ENCODE data around the gene FAU. TPM values are rescaled to one million over a fixed set of nuclear protein-coding genes. Genes with fewer than 3 reads are reported as not detected.

Gene FAU
- total and polyA plus RNA-seq, 2 of the 13 experiments (the other 11 are each of a cell fraction or from before 2014, with no cell fraction given) = 374 to 869 TPM

- no peak for TF ChIP-seq SNRNP70 (IDR thresholded peaks at IDR 0.05; ENCODE audit: low read depth, low read length)
- TF ChIP-seq SRY (CRISPR knock-in tag; IDR thresholded peaks at IDR 0.05) = 0 out of 2 replicates have a peak, but pooled peaks have one; percentile 5
- no peak for TF ChIP-seq ZNF281 (CRISPR knock-in tag; IDR thresholded peaks at IDR 0.05; ENCODE audit: borderline replicate concordance)
- 0 out of 2 replicates have a peak, but pooled peaks have one; percentile 10 for TF ChIP-seq ZNF296 (CRISPR knock-in tag; conservative IDR thresholded peaks at IDR 0.05)
- TF ChIP-seq MED1 (CRISPR knock-in tag; IDR thresholded peaks at IDR 0.05) = 0 out of 2 replicates have a peak, but pooled peaks have one; percentile 1
Measured at GRCh38 chr11:65133724-65134123, 11.8 kb upstream of the FAU start (continued).

- peak overlapping the region; percentile 96 for H3K27ac ChIP-seq (ENCODE audit: extremely low read length, insufficient read depth, low read length)
- POLR2A ChIA-PET = interaction anchor here (3.2 to 5.1 kb wide), 5 partner anchors 10 to 47 kb away, joined by 23 to 105 read pairs (median 85); partner anchors contain the start of genes CAPN1, FAU, MRPL49 and TM7SF2
- intact Hi-C loops (cut with micrococcal nuclease; ENCODE audit: unreplicated experiment) = no loop called here
- H3K4me2 ChIP-seq (ENCODE audit: low read depth, low read length) = peak overlapping the region; percentile 92
- H4K20me1 ChIP-seq (ENCODE audit: insufficient read depth, low read length) = peaks cover 17% of the 10 kb centered on the region
- no peaks in the 10 kb centered on the region; a peak in 1 of 5 replicates for H3K27me3 ChIP-seq (ENCODE audit: control insufficient read depth in 1 of 2, insufficient read depth in 2 of 2, low read length in 2 of 2)
- H3K79me2 ChIP-seq (ENCODE audit: insufficient read depth, low read length) = peaks cover 26% of the 10 kb centered on the region
- no peaks in the 10 kb centered on the region for H3K9me3 ChIP-seq (ENCODE audit: low read length)
- DNase-seq (ENCODE audit: low spot score) (peak; percentile 47), ATAC-seq (peak; percentile 14), FAIRE-seq (no peak)
- no TSS peak for BruUV-seq (replicated peaks)
- peak overlapping the region; percentile 85 to 94 (median 92) for H3K4me3 ChIP-seq (replicated peaks in 1 of 3; ENCODE audit: insufficient read depth in 1 of 3, low read depth in 2 of 3, low read length in 3 of 3)
- H2AFZ ChIP-seq (ENCODE audit: low read length) = no peak overlapping the region
- CTCF ChIA-PET (ENCODE audit: low intra/inter-chr PET ratio, low total read pairs) = interaction anchor here (1.3 kb wide), 1 partner anchor 47 kb away, joined by 3 read pairs; no protein-coding TSS in a partner anchor
- WGBS (ENCODE audit: low lambda C conversion rate) = 65% methylated on average over 10 of the region's 18 CpGs
- peak overlapping the region; percentile 96 for H3K9ac ChIP-seq (ENCODE audit: insufficient read depth, low read depth, low read length)
- in situ Hi-C loops (cut with HindIII; ENCODE audit: extremely low pct_ligation_motif_present, low pct_unique_long_range_greater_than_20kb) = no loop called here
- H3K4me1 ChIP-seq (ENCODE audit: insufficient read depth, low read length) = peaks cover 25% of the 10 kb centered on the region
- peaks cover 31 to 45% of the 10 kb centered on the region in 2 experiments for H3K36me3 ChIP-seq (replicated peaks in 1 of 2; ENCODE audit: control insufficient read depth in 1 of 2, insufficient read depth in 2 of 2, low read length in 2 of 2)
- TF ChIP-seq PRDM10 (CRISPR knock-in tag; IDR thresholded peaks at IDR 0.05; ENCODE audit: low read depth) (peak; percentile 67; the same call in 1 of the 2 replicates), SAP130 (CRISPR knock-in tag; IDR thresholded peaks at IDR 0.05; ENCODE audit: low read depth) (peak; percentile 62), PATZ1 (CRISPR knock-in tag; IDR thresholded peaks at IDR 0.05) (0 out of 2 replicates have a peak, but pooled peaks have one; percentile 15), ZBTB46 (CRISPR knock-in tag; IDR thresholded peaks at IDR 0.05; ENCODE audit: borderline replicate concordance) (no peak), ZNF263 (CRISPR knock-in tag; IDR thresholded peaks at IDR 0.05) (peak; percentile 67)
Measured at GRCh38 chr11:65132988-65133700, 11.2 kb upstream of the FAU start.

Data from HepG2 (cell line).